Mucosa of rectum (tissue), 2 donors: ENCODE results near the gene WDFY3.

Experiments
- H3K27ac ChIP-seq, 2 donors: one replicate each; pipeline ENCODE4 v1.7.0; 2013; ENCODE audit warnings: inconsistent platforms in 2 of 2, low read depth in 2 of 2, low read length in 2 of 2
- H3K27me3 ChIP-seq, 2 donors: one replicate each; pipeline ENCODE4 v1.7.0; 2013; ENCODE audit warnings: low read length in 2 of 2; ENCODE audit not compliant: control insufficient read depth in 2 of 2, insufficient read depth in 2 of 2
- H3K36me3 ChIP-seq, 2 donors: one replicate each; pipeline ENCODE4 v1.7.0; 2013; ENCODE audit warnings: low read length in 2 of 2; ENCODE audit not compliant: control insufficient read depth in 2 of 2, insufficient read depth in 2 of 2
- H3K4me1 ChIP-seq, 2 donors: one replicate each; pipeline ENCODE4 v1.7.0; 2013; ENCODE audit warnings: low read length in 2 of 2, mild to moderate bottlenecking in 1 of 2; ENCODE audit not compliant: control insufficient read depth in 2 of 2, insufficient read depth in 2 of 2
- H3K4me3 ChIP-seq, 2 donors: one replicate each; pipeline ENCODE4 v1.7.0; 2013; ENCODE audit warnings: low read length in 2 of 2
- H3K9ac ChIP-seq, 2 donors: one replicate each; pipeline ENCODE4 v1.7.0; 2013; ENCODE audit warnings: low read length in 2 of 2, low read depth in 1 of 2, mild to moderate bottlenecking in 1 of 2
- H3K9me3 ChIP-seq, 2 donors: one replicate each; pipeline ENCODE4 v1.7.0; 2013; ENCODE audit warnings: low read length in 2 of 2; ENCODE audit not compliant: control insufficient read depth in 2 of 2
- donor health status: healthy.
- donor health status: Normal muscosa, but diverticular disease.

The WDFY3 gene

DNA sequence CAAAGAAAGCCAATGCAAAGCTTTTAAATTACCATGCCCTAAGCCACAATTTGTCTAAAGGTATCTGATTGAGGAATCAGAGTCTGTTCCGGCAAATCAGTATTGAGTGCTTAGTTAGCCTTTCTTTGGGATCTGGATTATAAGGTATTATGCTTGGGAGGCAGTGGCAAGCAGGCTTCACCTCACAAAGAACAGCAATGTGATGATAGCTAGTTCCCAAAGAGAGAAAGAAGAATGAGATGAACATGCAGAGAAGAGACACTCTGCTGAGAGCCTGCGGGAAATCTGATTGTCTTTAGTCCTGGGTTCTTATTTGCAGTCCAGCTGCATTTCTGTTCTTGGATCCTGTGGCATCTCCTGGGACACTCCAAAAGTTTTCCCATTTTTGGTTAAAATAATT, 35.2 kb downstream of the WDFY3 start:
- Histone ChIP-seq H3K36me3 (peaks cover 0 to 5% of the 10 kb centered on the region in 2 donors), H3K27me3 (no peaks in the 10 kb centered on the region), H3K4me1 (no peaks in the 10 kb centered on the region), H3K4me3 (no peak overlapping the region), H3K9ac (no peak overlapping the region), H3K27ac (no peak overlapping the region), H3K9me3 (no peaks in the 10 kb centered on the region)

- H3K27ac ChIP-seq, result no peak overlapping the region
- H3K36me3 ChIP-seq, result peaks cover 0 to 5% of the 10 kb centered on the region in 2 donors
- H3K27me3 ChIP-seq, result no peaks in the 10 kb centered on the region
- no peak overlapping the region for H3K9ac ChIP-seq
- H3K4me1 ChIP-seq, result no peaks in the 10 kb centered on the region
- H3K9me3 ChIP-seq, result no peaks in the 10 kb centered on the region
- H3K4me3 ChIP-seq, result no peak overlapping the region
Observed at GRCh38 chr4:84928089-84928488, 38.4 kb downstream of the WDFY3 start.

- H3K36me3 ChIP-seq, result peaks cover 0 to 5% of the 10 kb centered on the region in 2 donors
- no peak overlapping the region for H3K4me3 ChIP-seq
- H3K9me3 ChIP-seq, result no peaks in the 10 kb centered on the region
- no peaks in the 10 kb centered on the region for H3K4me1 ChIP-seq
- H3K27ac ChIP-seq, result no peak overlapping the region
- H3K27me3 ChIP-seq, result no peaks in the 10 kb centered on the region
- H3K9ac ChIP-seq, result no peak overlapping the region
Observed at GRCh38 chr4:84927428-84927827, 39.1 kb downstream of the WDFY3 start.

DNA sequence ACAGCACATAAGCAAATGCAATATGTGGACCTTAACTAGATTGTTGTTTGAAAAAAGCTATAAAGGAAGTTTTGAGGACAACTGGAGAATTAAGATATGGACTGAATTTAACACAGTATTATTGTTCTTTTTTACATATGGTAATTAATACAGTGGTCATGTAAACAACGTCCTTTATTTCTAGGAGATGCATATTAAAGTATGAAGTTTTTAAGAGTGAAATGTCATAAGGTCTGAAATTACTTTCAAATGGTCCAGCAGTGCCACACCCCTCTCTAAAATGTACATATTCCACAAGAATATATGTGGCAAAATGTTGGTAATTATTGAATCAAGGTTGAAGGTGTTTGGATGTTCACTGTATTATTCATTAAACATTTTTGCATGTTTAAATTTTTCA, 40.9 kb downstream of the WDFY3 start:
- Histone ChIP-seq H3K27me3 (no peaks in the 10 kb centered on the region), H3K27ac (no peak overlapping the region), H3K4me1 (no peaks in the 10 kb centered on the region), H3K9ac (no peak overlapping the region), H3K36me3 (no peaks in the 10 kb centered on the region), H3K9me3 (no peaks in the 10 kb centered on the region), H3K4me3 (no peak overlapping the region)

DNA sequence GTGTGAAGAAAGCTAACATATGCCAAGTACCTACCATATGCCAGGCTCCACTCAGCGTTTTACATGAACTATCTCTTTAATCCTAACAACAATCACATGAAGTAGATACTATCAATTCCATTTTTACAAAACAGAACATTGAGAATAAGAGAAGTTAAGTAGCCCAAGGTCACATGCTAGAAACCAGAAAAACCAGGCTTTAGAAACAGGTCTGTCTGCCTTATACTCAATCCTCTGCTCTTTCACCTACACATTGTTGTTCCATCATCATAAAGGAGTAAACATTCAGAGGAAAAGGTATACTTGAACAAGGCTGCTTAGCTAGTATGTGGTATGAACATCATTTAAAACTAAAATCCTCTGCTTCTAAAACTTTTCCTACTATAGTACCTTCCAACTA, 42.1 kb downstream of the WDFY3 start:
- no peaks in the 10 kb centered on the region for H3K4me1 ChIP-seq
- no peaks in the 10 kb centered on the region for H3K36me3 ChIP-seq

DNA sequence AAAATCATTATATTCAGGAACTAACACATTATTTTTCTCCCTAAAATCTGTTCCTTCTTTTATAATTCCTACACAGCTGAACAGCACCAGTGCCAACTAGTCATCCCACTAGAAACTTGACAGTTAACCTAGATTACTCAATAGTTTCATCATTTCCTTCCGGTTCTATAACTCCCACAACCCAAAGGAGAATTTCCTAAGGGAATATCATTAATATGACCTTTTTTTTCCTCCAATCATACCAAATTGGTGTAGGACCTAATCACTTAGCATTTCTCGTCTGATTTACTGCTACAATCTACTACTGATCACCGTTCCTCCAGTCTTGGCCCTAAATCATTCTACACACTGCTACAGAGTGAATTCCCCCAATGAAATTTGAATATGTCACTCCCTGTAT, 45.9 kb downstream of the WDFY3 start:
- Histone ChIP-seq H3K9ac (no peak overlapping the region), H3K36me3 (peaks cover 0 to 2% of the 10 kb centered on the region in 2 donors), H3K4me3 (no peak overlapping the region), H3K27ac (no peak overlapping the region), H3K27me3 (no peaks in the 10 kb centered on the region), H3K9me3 (no peaks in the 10 kb centered on the region), H3K4me1 (no peaks in the 10 kb centered on the region)

More for the DNA sequence above, 42.1 kb downstream of the WDFY3 start:
- Histone ChIP-seq H3K27ac (no peak overlapping the region), H3K4me3 (no peak overlapping the region), H3K9ac (no peak overlapping the region), H3K9me3 (no peaks in the 10 kb centered on the region), H3K27me3 (no peaks in the 10 kb centered on the region)

GRCh38 chr4:84917869-84918600, 48.5 kb downstream of the WDFY3 start:
- no peaks in the 10 kb centered on the region for H3K4me1 ChIP-seq
- peaks cover 0 to 2% of the 10 kb centered on the region in 2 donors for H3K36me3 ChIP-seq
- no peak overlapping the region for H3K4me3 ChIP-seq

DNA sequence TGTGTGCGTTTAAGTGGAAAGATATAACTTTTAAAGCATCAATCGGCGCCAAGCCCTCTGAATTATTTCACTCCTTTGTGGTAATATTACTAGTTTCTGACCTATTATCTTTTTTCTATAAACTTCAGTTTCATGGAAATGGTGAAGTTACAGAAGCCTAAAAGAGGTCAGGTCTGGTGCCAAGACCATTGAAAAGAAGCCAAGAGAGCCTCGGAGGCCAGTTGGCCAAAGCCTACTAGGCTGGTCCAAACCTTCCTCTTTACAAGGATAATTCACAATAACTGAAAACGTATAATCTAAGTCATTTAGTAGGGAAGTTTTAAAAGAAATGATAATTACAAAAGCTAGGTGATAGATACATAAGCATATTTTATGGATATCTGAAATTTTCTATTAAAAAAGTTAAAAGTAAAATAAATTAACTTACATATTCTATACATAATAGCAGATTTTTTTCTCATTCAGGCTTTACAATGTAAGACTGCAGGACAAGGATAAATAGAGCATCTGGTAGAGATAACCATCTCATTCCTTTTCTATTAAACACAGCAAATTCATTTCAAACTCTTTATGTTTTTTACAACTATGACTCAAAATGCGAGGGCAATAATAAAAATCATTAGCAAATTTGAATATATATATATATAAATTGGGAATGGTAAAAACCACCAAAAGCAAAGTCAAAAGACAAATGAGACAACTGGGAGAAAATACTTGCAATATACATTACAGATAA, 49.2 kb downstream of the WDFY3 start:
- H3K9ac ChIP-seq, result no peak overlapping the region
- H3K9me3 ChIP-seq, result no peaks in the 10 kb centered on the region
- H3K27ac ChIP-seq, result no peak overlapping the region
- no peak overlapping the region for H3K4me3 ChIP-seq
- H3K36me3 ChIP-seq, result peaks cover 0 to 2% of the 10 kb centered on the region in 2 donors
- H3K4me1 ChIP-seq, result no peaks in the 10 kb centered on the region
- no peaks in the 10 kb centered on the region for H3K27me3 ChIP-seq

More at GRCh38 chr4:84917869-84918600, 48.5 kb downstream of the WDFY3 start:
- H3K9me3 ChIP-seq, result no peaks in the 10 kb centered on the region
- no peak overlapping the region for H3K27ac ChIP-seq
- H3K27me3 ChIP-seq, result no peaks in the 10 kb centered on the region
- no peak overlapping the region for H3K9ac ChIP-seq

DNA sequence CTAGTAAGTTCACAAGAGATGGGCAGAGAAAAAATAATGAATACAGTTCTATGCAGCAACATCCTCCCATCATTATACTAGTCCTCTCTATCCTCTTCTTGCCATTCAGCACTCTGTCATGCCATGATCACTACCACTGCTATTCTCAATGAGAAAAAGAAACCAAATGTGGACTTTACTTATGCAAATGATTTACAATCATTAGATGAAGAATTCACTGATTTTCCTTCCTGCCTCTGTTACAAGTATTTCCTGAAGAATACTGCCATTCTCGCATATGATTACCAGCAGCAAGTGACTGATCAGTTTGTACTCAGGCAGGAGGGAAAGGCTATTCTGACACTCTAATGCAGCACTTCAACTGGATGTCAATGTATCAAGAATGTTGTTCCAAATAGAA, 50.3 kb downstream of the WDFY3 start:
- Histone ChIP-seq H3K36me3 (peaks cover 0 to 2% of the 10 kb centered on the region in 2 donors), H3K9ac (no peak overlapping the region), H3K27me3 (no peaks in the 10 kb centered on the region), H3K9me3 (no peaks in the 10 kb centered on the region), H3K4me1 (no peaks in the 10 kb centered on the region), H3K4me3 (no peak overlapping the region), H3K27ac (no peak overlapping the region)

DNA sequence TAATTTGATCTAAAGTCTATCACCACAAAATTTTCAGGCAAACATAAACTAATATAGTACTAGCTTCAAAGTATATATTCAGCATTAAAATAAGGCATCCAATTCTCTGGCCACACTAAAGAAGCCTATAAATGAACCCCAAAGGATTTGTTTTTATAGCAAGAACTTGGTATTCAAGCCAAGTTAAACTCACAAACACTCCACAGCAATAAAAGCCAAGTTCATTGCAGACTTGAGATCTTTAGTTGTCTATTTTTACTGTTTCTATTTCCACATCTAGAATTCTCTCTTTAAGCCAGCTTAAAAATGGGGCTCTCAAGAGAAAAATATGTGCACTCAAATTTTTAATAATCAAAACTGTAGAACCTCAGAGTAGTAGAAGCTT, 51.1 kb downstream of the WDFY3 start:
- Histone ChIP-seq H3K27me3 (no peaks in the 10 kb centered on the region), H3K4me1 (no peaks in the 10 kb centered on the region), H3K9me3 (no peaks in the 10 kb centered on the region), H3K4me3 (no peak overlapping the region), H3K9ac (no peak overlapping the region), H3K36me3 (peaks cover 0 to 2% of the 10 kb centered on the region in 2 donors), H3K27ac (no peak overlapping the region)
